Dermis lymphatic vessel endothelial cell (primary cell): ENCODE data around the gene BTF3L4. TPM values are rescaled to one million over a fixed set of nuclear protein-coding genes. Genes with fewer than 3 reads are reported as not detected.

Experiments used
- total RNA-seq: library from RNA; depleted of rRNA; stranded (reverse); fragments of >200 nt; gene quantifications from 2 replicates; pipeline ENCODE4 v1.2.1, GENCODE V29; 2014

Gene BTF3L4
- 28.9 and 40.3 TPM in 2 replicates for total RNA-seq

DNA sequence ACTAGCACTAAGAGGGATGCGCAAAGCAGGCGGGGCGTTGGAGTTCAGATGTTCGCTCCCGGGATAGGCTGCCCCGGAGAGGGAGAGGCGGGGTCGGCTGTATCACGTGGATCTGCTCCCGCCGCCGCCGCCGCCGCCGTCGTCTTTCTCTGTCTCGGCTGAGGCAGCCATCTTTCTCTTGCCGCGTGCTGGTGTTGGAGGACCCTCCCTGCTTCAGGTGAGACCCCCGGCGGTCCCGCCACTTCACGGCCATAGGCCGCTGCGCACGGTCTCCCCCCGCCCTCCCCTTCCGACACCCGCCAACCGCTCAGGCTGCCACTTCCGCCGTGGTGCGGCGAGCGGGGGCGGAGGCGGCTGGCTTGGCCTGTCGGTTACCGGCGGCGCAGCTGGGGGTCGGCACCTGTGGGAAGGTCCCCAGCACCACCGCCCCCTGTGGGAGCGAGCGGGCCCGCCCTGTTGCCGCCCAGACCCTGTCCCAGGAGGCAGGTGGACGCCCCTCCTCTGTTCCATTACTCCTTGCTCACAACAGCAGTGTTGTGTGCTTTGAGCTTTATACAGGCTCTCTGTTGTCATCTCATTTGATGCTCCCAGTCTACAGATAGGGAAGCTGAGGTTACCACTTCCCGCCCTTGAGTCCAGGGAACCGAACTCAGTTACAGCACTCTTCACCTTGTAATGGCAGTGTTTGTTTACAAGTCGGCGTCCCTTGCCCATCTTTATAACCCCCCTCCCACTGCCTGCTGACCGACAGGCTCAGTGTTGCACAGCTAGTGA is at the start of gene BTF3L4:
BTF3L4 (plus strand) TSS at position 133 of the 774 bp plus-strand sequence. CDS start 3,553 bp downstream, outside the sequence.

DNA sequence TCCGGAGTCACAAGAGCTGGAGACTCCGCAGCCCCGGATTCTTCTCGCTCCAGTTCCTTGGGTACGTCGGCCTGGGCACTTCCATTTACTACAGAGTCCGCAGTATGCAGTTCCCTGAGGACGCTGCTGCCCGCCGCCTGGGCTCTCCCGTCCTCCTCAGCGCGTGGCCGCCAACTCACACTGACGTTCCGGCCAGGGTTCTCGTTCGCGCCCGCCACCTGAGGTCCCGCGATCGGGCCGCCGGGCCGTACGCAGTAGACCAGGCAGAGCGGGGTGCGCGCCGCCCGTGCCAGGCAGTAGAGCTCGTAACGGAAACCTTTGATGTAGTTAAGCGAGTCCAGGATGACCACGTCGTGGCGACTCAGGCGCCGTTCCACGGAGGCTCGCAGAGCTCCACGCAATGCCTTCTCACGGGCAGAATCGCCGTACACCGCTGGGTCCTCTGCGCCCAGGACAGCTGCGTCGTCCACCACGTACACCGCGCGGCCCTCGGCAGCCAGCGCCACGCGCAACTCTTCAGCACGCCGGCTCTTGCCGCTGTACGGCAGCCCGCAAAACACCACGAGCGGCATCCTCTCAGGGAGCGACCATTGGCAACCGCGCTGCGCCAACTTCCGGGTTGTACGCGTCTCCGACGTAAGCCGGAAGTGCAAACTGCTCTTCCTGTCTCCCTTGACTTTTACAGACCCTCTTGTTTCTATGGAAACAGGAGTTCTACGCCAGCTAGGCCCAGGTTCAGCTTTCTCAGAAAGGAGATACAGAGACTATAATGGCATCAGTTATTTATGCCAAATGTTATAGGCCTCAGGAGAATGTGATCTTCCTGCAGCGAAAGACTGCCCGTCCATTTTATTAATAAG is 22.7 kb upstream of the BTF3L4 start, which contains the start of gene KTI12:
KTI12 (minus strand) TSS at position 621 of the 860 bp plus-strand sequence; CDS start at position 572, 49 bp downstream.

DNA sequence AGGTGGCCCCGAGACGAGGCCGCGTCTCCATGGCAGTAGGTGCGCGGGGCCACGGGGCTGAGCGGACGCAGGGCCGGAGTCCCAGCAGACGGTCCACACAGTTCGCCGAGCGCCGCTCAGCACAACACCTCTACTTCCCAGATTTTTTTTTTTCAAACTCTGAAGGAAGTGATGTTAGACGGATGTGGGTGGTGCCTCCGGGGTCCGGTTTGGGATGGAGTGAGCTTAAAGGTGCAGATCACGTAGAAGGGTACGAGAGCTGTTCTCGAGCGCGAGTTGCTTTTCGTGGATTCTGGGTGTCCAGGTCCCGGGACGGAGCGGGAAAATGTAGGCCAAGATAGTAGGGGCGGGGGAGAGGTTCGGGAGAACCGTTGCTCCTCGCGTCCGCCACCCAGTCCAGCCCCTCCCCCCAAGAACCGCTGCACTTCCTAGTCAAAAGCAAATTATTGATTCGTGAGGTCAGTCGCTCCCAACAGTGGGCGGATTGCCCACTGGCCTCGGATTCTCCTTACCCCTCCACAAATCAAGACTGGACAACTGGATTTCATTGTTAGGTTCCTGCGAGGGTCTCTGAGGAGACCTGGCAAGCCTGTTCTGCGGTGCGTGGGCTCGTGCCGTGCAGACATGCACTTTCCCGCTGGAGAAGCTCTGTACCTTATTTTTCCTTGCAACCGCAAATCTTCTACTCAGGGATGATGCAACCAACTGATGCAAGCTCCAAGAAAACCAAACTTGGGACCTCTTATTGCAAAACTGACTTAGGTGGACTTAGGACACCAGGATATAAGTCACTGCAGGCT is 829 bp upstream of the BTF3L4 start, which contains the start of gene TXNDC12:
TXNDC12 (minus strand) TSS at position 126 of the 800 bp plus-strand sequence; CDS start at position 31, 95 bp downstream.

Other genes with a start within 250 kb of the BTF3L4 start
- 50.4 and 51.5 TPM in 2 replicates for gene NRDC, start 177.6 kb upstream of the BTF3L4 start, total RNA-seq
- gene RAB3B, start 65.6 kb upstream of the BTF3L4 start, total RNA-seq: 2.1 and 2.2 TPM in 2 replicates
- 9.4 and 12.9 TPM in 2 replicates for gene KTI12, start 22.5 kb upstream of the BTF3L4 start, total RNA-seq
- gene TXNDC12, start 1.1 kb upstream of the BTF3L4 start, total RNA-seq: 27.1 and 28.0 TPM in 2 replicates
- gene ZFYVE9, start 85.8 kb downstream of the BTF3L4 start, total RNA-seq: 33.4 and 36.2 TPM in 2 replicates